OCI-LY1 (cell line): ENCODE data around the gene LTBP2.

ENCODE experiments used
- H2AFZ ChIP-seq: fragments of 200-600 bp; sonication (generic), shearing (Covaris generic); 2 replicates; pipeline ENCODE4 v1.6.0; 2014; ENCODE audit warnings: antibody characterized with exemption, mild to moderate bottlenecking, low read length
- H3F3A ChIP-seq: fragments of 200-600 bp; sonication (generic), shearing (Covaris generic); 2 replicates; pipeline ENCODE4 v1.6.0; 2014; ENCODE audit warnings: mild to moderate bottlenecking, antibody characterized with exemption, low read length, moderate library complexity; ENCODE audit not compliant: insufficient read depth
- H3K27ac ChIP-seq: fragments of 200-600 bp; sonication (generic); 2 replicates; pipeline ENCODE4 v1.5.1; 2014; ENCODE audit warnings: low read length, mixed run types, mild to moderate bottlenecking, low read depth; ENCODE audit not compliant: poor library complexity, severe bottlenecking
- H3K27me3 ChIP-seq: fragments of 200-600 bp; sonication (generic); 2 replicates; pipeline ENCODE4 v1.6.0; 2014; ENCODE audit warnings: antibody characterized with exemption, mild to moderate bottlenecking, low read length, moderate library complexity; ENCODE audit not compliant: insufficient read depth
- H3K36me3 ChIP-seq: fragments of 200-600 bp; sonication (generic); 2 replicates; pipeline ENCODE4 v1.6.1; 2014; ENCODE audit warnings: mild to moderate bottlenecking, antibody characterized with exemption, low read length, moderate library complexity, mixed read lengths; ENCODE audit not compliant: insufficient read depth
- H3K4me1 ChIP-seq: fragments of 200-600 bp; sonication (generic); 2 replicates; pipeline ENCODE4 v1.5.1; 2014; ENCODE audit warnings: mild to moderate bottlenecking, low read length, moderate library complexity; ENCODE audit not compliant: insufficient read depth, severe bottlenecking
- H3K4me2 ChIP-seq: fragments of 200-600 bp; sonication (generic), shearing (Covaris generic); 2 replicates; pipeline ENCODE4 v1.6.1; 2014; ENCODE audit warnings: low read length
- H3K4me3 ChIP-seq: fragments of 200-600 bp; sonication (generic); 2 replicates; pipeline ENCODE4 v1.5.1; 2014; ENCODE audit warnings: low read length, low read depth, mild to moderate bottlenecking, mixed read lengths; ENCODE audit not compliant: poor library complexity, severe bottlenecking
- H3K79me2 ChIP-seq: fragments of 200-600 bp; shearing (Covaris generic); 2 replicates; pipeline ENCODE4 v1.6.1; 2016; ENCODE audit warnings: mixed run types, low read length, mixed read lengths; ENCODE audit not compliant: insufficient read depth
- H3K9ac ChIP-seq: fragments of 200-600 bp; sonication (generic), shearing (Covaris generic); 2 replicates; pipeline ENCODE4 v1.6.1; 2014; ENCODE audit warnings: mild to moderate bottlenecking, low read length, mixed read lengths
- H3K9me2 ChIP-seq: fragments of 200-600 bp; sonication (generic), shearing (Covaris generic); 2 replicates; pipeline ENCODE4 v1.6.1; 2014; ENCODE audit warnings: low read depth, mild to moderate bottlenecking, low read length, mixed read lengths
- H3K9me3 ChIP-seq: fragments of 200-600 bp; shearing (Covaris generic); 2 replicates; pipeline ENCODE4 v1.6.1; 2014; ENCODE audit warnings: low read length, mixed read lengths
- H4K20me1 ChIP-seq: fragments of 200-600 bp; sonication (generic), shearing (Covaris generic); 2 replicates; pipeline ENCODE4 v1.6.0; 2016; ENCODE audit warnings: mild to moderate bottlenecking, low read length; ENCODE audit not compliant: insufficient read depth
- EZH2 ChIP-seq: fragments of 200-600 bp; sonication (generic), shearing (Covaris generic); IDR thresholded peaks from 2 replicates; pipeline ENCODE4 v1.8.0; 2017; ENCODE audit warnings: borderline replicate concordance, mixed run types, mild to moderate bottlenecking, antibody characterized with exemption, low read length, moderate library complexity, mixed read lengths
- TF ChIP-seq, protein P1 (sequence below): fragments of 200-600 bp; sonication (generic), shearing (Covaris generic); IDR thresholded peaks from 2 replicates; pipeline ENCODE4 v1.5.1; 2017; ENCODE audit warnings: mild to moderate bottlenecking, antibody characterized with exemption, low read length, moderate library complexity, mixed read lengths

LTBP2 gene

DNA sequence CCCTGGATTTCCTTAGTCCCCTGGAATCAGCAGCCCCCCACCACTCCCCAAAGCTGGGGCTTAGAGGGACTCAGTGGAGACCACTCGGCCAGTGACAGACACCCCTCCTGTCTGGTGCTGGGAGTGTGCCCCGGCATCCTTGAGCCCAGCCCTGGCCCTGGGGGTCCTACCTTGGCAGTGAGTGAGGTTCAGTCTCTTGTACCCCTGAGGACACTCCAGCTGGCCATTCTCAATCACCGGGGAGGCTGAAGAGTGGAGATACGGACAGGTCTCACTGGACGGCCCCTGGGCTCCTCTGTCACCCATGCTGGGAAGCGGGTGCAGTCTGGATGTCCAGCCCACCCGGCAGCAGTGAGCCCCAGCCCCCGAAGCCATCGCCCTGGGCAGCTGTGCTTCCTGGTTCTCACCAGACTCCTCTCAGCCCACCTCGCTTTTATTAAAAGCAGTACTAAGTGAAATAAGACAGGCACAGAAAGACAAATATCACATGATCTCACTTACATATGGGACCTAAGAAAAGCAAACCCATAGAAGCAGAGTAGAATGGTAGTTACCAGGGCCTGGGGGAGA lies 76.2 kb downstream of the LTBP2 start:
- Histone ChIP-seq H3K9ac (no peak overlapping the region), H3K27ac (no peak overlapping the region), H3K79me2 (no peaks in the 10 kb centered on the region), H3F3A (no peaks in the 10 kb centered on the region), H3K4me3 (no peak overlapping the region), H3K4me1 (no peaks in the 10 kb centered on the region), H3K9me3 (no peaks in the 10 kb centered on the region), H3K27me3 (no peaks in the 10 kb centered on the region), H3K4me2 (no peak overlapping the region), H2AFZ (no peak overlapping the region), H3K9me2 (no peaks in the 10 kb centered on the region), H4K20me1 (no peaks in the 10 kb centered on the region), H3K36me3 (no peaks in the 10 kb centered on the region)
- TF ChIP-seq EZH2, result no peak
- TF ChIP-seq, protein P1, sequence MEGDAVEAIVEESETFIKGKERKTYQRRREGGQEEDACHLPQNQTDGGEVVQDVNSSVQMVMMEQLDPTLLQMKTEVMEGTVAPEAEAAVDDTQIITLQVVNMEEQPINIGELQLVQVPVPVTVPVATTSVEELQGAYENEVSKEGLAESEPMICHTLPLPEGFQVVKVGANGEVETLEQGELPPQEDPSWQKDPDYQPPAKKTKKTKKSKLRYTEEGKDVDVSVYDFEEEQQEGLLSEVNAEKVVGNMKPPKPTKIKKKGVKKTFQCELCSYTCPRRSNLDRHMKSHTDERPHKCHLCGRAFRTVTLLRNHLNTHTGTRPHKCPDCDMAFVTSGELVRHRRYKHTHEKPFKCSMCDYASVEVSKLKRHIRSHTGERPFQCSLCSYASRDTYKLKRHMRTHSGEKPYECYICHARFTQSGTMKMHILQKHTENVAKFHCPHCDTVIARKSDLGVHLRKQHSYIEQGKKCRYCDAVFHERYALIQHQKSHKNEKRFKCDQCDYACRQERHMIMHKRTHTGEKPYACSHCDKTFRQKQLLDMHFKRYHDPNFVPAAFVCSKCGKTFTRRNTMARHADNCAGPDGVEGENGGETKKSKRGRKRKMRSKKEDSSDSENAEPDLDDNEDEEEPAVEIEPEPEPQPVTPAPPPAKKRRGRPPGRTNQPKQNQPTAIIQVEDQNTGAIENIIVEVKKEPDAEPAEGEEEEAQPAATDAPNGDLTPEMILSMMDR, result no peak

DNA sequence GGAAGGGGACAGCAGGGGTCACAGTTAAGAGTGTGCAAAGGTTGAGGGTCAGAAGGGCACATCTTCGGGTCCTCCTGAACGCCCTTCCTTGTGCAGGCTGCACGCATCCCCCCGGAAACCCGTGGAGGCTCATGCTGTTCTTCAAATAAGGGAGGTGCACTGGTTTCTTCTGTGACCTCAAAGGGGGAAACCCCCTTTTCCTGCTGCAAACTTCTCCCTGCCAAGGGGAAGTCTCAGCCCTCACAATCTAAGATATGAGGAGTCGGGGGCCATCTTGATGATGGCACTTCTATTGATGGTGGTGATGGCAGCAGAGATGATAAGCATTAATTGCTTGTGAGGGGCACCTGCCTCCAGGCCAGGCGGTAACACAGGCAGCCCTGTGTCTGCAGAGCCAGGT lies 78.5 kb downstream of the LTBP2 start:
- no peak overlapping the region for H3K27ac ChIP-seq
- no peak overlapping the region for H3K4me2 ChIP-seq
- H3K9ac ChIP-seq, result no peak overlapping the region
- H3K79me2 ChIP-seq, result no peaks in the 10 kb centered on the region
- H3K36me3 ChIP-seq, result no peaks in the 10 kb centered on the region
- no peak overlapping the region for H2AFZ ChIP-seq
- no peaks in the 10 kb centered on the region for H3F3A ChIP-seq
- H3K4me3 ChIP-seq, result no peak overlapping the region
- H3K27me3 ChIP-seq, result no peaks in the 10 kb centered on the region
- no peaks in the 10 kb centered on the region for H4K20me1 ChIP-seq
- H3K4me1 ChIP-seq, result no peaks in the 10 kb centered on the region
- TF ChIP-seq EZH2, result no peak
- TF ChIP-seq, protein P1, result no peak
- H3K9me2 ChIP-seq, result no peaks in the 10 kb centered on the region
- no peaks in the 10 kb centered on the region for H3K9me3 ChIP-seq

DNA sequence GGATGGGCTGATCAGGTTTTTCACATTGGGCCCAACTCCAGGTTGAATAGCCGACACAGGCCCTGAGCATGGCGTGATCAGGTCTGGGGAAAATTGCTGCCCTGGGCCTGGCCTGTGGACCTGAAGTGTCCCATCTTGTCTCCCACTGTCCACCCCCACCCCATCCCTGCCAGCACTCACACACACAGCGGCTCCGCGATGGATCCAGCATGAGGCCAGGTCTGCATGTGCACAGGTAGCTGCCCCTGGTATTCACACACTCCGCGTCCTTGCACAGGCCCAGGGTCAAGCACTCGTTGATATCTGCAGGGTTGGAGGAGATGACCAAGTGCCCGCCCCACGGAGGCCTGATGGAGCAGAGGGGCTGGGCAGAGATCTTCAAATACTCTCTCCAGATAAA lies 79.8 kb downstream of the LTBP2 start:
- Histone ChIP-seq H3F3A (no peaks in the 10 kb centered on the region), H3K9me2 (no peaks in the 10 kb centered on the region), H3K9ac (no peak overlapping the region), H3K4me1 (no peaks in the 10 kb centered on the region), H4K20me1 (no peaks in the 10 kb centered on the region), H3K27me3 (no peaks in the 10 kb centered on the region), H3K4me2 (no peak overlapping the region), H3K9me3 (no peaks in the 10 kb centered on the region), H3K79me2 (no peaks in the 10 kb centered on the region), H3K36me3 (no peaks in the 10 kb centered on the region), H3K4me3 (no peak overlapping the region), H2AFZ (no peak overlapping the region), H3K27ac (no peak overlapping the region)
- no peak for TF ChIP-seq EZH2
- TF ChIP-seq, protein P1, result no peak
